Caco-2 (cell line): Measurements from ENCODE around the gene CCDC60. TPM values are rescaled to one million over a fixed set of nuclear protein-coding genes. Genes with fewer than 3 reads are reported as not detected.

Source experiments
- BruUV-seq: library from RNA; stranded (reverse); fragments of 400-500 nt; replicated peaks from 2 replicates; lab custom pipeline; 2021; lab: Mats Ljungman, UMichigan
- CTCF ChIA-PET: fragments of 300-600 bp; sonication (Branson Sonifier 250); formaldehyde crosslinking; loops from one replicate; lab custom pipeline; 2022; ENCODE audit warnings: antibody characterized with exemption; lab: Charles Lee
- POLR2A ChIA-PET: fragments of 300-600 bp; sonication (Branson Sonifier 250); formaldehyde crosslinking; loops from one replicate; lab custom pipeline; 2022; ENCODE audit warnings: antibody characterized with exemption; lab: Charles Lee
- DNase-seq, 2 experiments: peaks; one replicate each; pipeline versions ENCODE4 v3.0.0 to v3.0.0-alpha.2; 2020 to 2022
- H3K27me3 ChIP-seq: replicated peaks from 2 replicates; pipeline ENCODE4 v1.6.0; 2011; ENCODE audit warnings: low read length; ENCODE audit not compliant: control insufficient read depth, insufficient read depth
- H3K36me3 ChIP-seq: 2 replicates; pipeline ENCODE4 v1.5.1; 2011; ENCODE audit warnings: low read length; ENCODE audit not compliant: control insufficient read depth, insufficient read depth
- H3K4me1 ChIP-seq: fragments of 250-450 bp; sonication (Bioruptor Pico); 2 replicates; pipeline ENCODE4 v1.5.1; 2020; ENCODE audit warnings: mild to moderate bottlenecking
- H3K4me3 ChIP-seq: 2 replicates; pipeline ENCODE4 v1.5.1; 2011; ENCODE audit warnings: low read depth, mild to moderate bottlenecking, control low read depth, low read length
- H3K9me3 ChIP-seq: fragments of 250-450 bp; sonication (Bioruptor Pico); 2 replicates; pipeline ENCODE4 v1.5.1; 2020; ENCODE audit warnings: mild to moderate bottlenecking, moderate library complexity
- H3K27ac Mint-ChIP-seq: one replicate; pipeline ENCODE4 v1.8.0; 2022; ENCODE audit warnings: mixed read lengths; ENCODE audit not compliant: unreplicated experiment
- H3K27me3 Mint-ChIP-seq: one replicate; pipeline ENCODE4 v1.8.0; 2022; ENCODE audit warnings: mixed read lengths; ENCODE audit not compliant: insufficient read depth, unreplicated experiment
- H3K36me3 Mint-ChIP-seq: one replicate; pipeline ENCODE4 v1.8.0; 2022; ENCODE audit warnings: mild to moderate bottlenecking, mixed read lengths; ENCODE audit not compliant: insufficient read depth, unreplicated experiment
- H3K4me1 Mint-ChIP-seq: one replicate; pipeline ENCODE4 v1.8.0; 2022; ENCODE audit warnings: low read depth, mixed read lengths; ENCODE audit not compliant: unreplicated experiment
- H3K4me3 Mint-ChIP-seq: one replicate; pipeline ENCODE4 v1.8.0; 2022; ENCODE audit warnings: mild to moderate bottlenecking, moderate library complexity, mixed read lengths; ENCODE audit not compliant: unreplicated experiment
- H3K9me3 Mint-ChIP-seq: one replicate; pipeline ENCODE4 v1.8.0; 2022; ENCODE audit warnings: mixed read lengths; ENCODE audit not compliant: unreplicated experiment
- intact Hi-C: fragments of 100-400 bp; cut with micrococcal nuclease; formaldehyde crosslinking; loops from one replicate; pipeline ENCODE4 v1.10.0; 2022; ENCODE audit not compliant: unreplicated experiment
- total RNA-seq: library from RNA; stranded (reverse); gene quantifications from 2 replicates; pipeline ENCODE4 v1.2.3, GENCODE V29; 2022
- TF ChIP-seq, protein P1 (sequence below), 2 experiments: fragments of 200-600 bp in 1 of 2; IDR thresholded peaks; 1 replicate in 1 of 2; 2 replicates in 1 of 2; pipeline versions ENCODE4 v1.5.1 to v1.8.0; 2011 to 2022; ENCODE audit warnings: antibody characterized with exemption in 1 of 2, control low read depth in 1 of 2, inconsistent platforms in 1 of 2, low read depth in 1 of 2, low read length in 1 of 2, mild to moderate bottlenecking in 1 of 2, moderate library complexity in 1 of 2; ENCODE audit not compliant: insufficient read depth in 1 of 2, severe bottlenecking in 1 of 2, unreplicated experiment in 1 of 2

CCDC60 gene
- total RNA-seq, 1 experiment from 2014 or later = not detected

DNA sequence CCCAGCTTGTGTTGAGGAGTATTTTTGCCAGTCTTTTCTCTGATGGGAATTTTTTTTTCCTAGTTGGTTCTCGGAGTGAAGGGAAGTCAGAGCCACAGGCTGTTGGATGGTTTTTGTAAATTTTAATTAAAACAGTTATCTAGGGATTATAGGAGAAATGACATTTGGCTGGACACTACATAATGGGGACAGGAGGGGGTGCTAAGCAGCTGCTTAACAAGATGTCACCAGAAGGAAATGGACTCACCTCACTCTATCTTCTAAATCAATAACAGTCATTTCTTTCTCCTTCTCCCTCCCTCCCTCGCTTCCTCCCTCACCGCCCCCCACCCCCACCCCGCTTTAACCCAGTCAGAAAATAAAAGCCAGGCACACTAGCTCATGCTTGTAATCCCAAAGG is 165.7 kb downstream of the CCDC60 start:
- Mint-ChIP-seq H3K27ac (no peak overlapping the region), H3K9me3 (no peaks in the 10 kb centered on the region), H3K4me3 (no peak overlapping the region), H3K4me1 (no peaks in the 10 kb centered on the region), H3K27me3 (peaks cover 18% of the 10 kb centered on the region), H3K36me3 (no peaks in the 10 kb centered on the region)
- POLR2A ChIA-PET = interaction anchor here (0.5 kb wide), 1 partner anchor 28 kb away, joined by 17 read pairs; no protein-coding TSS in a partner anchor
- intact Hi-C loops = no loop called here
- H3K27me3 ChIP-seq = no peaks in the 10 kb centered on the region
- H3K4me3 ChIP-seq = no peak overlapping the region
- TF ChIP-seq, protein P1, sequence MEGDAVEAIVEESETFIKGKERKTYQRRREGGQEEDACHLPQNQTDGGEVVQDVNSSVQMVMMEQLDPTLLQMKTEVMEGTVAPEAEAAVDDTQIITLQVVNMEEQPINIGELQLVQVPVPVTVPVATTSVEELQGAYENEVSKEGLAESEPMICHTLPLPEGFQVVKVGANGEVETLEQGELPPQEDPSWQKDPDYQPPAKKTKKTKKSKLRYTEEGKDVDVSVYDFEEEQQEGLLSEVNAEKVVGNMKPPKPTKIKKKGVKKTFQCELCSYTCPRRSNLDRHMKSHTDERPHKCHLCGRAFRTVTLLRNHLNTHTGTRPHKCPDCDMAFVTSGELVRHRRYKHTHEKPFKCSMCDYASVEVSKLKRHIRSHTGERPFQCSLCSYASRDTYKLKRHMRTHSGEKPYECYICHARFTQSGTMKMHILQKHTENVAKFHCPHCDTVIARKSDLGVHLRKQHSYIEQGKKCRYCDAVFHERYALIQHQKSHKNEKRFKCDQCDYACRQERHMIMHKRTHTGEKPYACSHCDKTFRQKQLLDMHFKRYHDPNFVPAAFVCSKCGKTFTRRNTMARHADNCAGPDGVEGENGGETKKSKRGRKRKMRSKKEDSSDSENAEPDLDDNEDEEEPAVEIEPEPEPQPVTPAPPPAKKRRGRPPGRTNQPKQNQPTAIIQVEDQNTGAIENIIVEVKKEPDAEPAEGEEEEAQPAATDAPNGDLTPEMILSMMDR (IDR thresholded peaks at IDR 0.05; ENCODE audit: insufficient read depth in 1 of 2, low read depth in 1 of 2, low read length in 1 of 2, severe bottlenecking in 1 of 2, unreplicated experiment in 1 of 2) = no peak
- no TSS peak for BruUV-seq
- no peak for DNase-seq
- no peaks in the 10 kb centered on the region for H3K9me3 ChIP-seq
- no peaks in the 10 kb centered on the region for H3K36me3 ChIP-seq
- no peaks in the 10 kb centered on the region for H3K4me1 ChIP-seq
- CTCF ChIA-PET = interaction anchor here (0.6 to 1.3 kb wide), 2 partner anchors 45 to 56 kb away, joined by 3 read pairs; no protein-coding TSS in a partner anchor

DNA sequence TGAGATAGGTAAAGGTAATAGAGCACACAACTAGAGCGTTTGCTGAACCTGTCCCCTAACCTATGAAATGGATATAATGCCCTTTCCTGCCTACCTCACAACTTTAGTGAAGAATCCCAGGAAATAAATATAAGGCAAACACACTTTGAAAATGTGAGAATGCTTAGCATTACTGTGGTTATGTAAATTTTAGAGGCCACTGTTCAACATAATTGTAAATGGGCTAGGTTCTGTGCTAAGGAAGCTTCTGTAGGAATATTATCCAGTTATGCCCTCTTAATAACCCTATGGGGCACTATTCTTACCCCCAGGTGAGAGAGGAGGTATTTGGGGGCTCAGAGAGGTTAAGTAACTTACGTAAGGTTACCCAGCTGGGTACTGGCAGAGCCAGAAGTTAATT is 166.5 kb downstream of the CCDC60 start:
- no peak for DNase-seq
- Mint-ChIP-seq H3K4me3 (no peak overlapping the region), H3K36me3 (no peaks in the 10 kb centered on the region), H3K4me1 (no peaks in the 10 kb centered on the region), H3K27me3 (peaks cover 19% of the 10 kb centered on the region), H3K9me3 (no peaks in the 10 kb centered on the region), H3K27ac (no peak overlapping the region)
- intact Hi-C loops = no loop called here
- ChIA-PET CTCF (interaction anchor here (1.3 kb wide), 1 partner anchor 44 kb away, joined by 3 read pairs; no protein-coding TSS in a partner anchor), POLR2A (no interaction called here)
- H3K4me1 ChIP-seq = no peaks in the 10 kb centered on the region
- no peaks in the 10 kb centered on the region for H3K9me3 ChIP-seq
- no TSS peak for BruUV-seq
- H3K4me3 ChIP-seq = no peak overlapping the region
- TF ChIP-seq, protein P1 (IDR thresholded peaks at IDR 0.05; ENCODE audit: insufficient read depth in 1 of 2, low read depth in 1 of 2, low read length in 1 of 2, severe bottlenecking in 1 of 2, unreplicated experiment in 1 of 2) = no peak
- H3K36me3 ChIP-seq = no peaks in the 10 kb centered on the region
- no peaks in the 10 kb centered on the region for H3K27me3 ChIP-seq

DNA sequence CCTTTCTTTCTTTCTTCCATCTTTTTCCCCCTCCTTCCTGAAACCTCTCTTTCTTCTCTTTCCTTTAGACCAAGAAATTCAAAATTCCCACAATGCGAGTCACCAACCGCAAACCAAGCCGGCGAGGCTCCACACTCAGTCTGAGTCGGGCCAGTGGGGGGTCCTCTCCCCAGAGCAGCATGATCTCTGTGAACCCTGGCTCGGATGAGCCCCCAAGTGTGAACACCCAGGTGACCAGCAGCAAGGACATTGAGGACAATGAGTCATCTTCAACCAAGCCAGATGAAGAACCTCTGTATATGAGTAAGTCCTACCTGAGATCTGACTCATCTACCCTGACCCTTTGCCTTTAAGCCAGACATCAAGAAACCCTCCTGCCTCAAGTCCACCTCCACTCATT is 170.5 kb downstream of the CCDC60 start:
- intact Hi-C loops = no loop called here
- Mint-ChIP-seq H3K9me3 (no peaks in the 10 kb centered on the region), H3K4me1 (no peaks in the 10 kb centered on the region), H3K27ac (no peak overlapping the region), H3K36me3 (no peaks in the 10 kb centered on the region), H3K27me3 (peaks cover 11% of the 10 kb centered on the region), H3K4me3 (no peak overlapping the region)
- POLR2A ChIA-PET = no interaction called here
- CTCF ChIA-PET = no interaction called here
- Histone ChIP-seq H3K36me3 (no peaks in the 10 kb centered on the region), H3K4me3 (no peak overlapping the region), H3K9me3 (no peaks in the 10 kb centered on the region), H3K27me3 (no peaks in the 10 kb centered on the region), H3K4me1 (no peaks in the 10 kb centered on the region)
- no TSS peak for BruUV-seq
- TF ChIP-seq, protein P1 (IDR thresholded peaks at IDR 0.05; ENCODE audit: insufficient read depth in 1 of 2, low read depth in 1 of 2, low read length in 1 of 2, severe bottlenecking in 1 of 2, unreplicated experiment in 1 of 2) = no peak
- DNase-seq = no peak
